OCI-M1 (cell line): ENCODE data around the gene PYURF.

ENCODE experiments used
- DNase-seq: peaks from one replicate; lab custom pipeline; 2025; lab: John Stamatoyannopoulos, UW

Gene PYURF

DNA sequence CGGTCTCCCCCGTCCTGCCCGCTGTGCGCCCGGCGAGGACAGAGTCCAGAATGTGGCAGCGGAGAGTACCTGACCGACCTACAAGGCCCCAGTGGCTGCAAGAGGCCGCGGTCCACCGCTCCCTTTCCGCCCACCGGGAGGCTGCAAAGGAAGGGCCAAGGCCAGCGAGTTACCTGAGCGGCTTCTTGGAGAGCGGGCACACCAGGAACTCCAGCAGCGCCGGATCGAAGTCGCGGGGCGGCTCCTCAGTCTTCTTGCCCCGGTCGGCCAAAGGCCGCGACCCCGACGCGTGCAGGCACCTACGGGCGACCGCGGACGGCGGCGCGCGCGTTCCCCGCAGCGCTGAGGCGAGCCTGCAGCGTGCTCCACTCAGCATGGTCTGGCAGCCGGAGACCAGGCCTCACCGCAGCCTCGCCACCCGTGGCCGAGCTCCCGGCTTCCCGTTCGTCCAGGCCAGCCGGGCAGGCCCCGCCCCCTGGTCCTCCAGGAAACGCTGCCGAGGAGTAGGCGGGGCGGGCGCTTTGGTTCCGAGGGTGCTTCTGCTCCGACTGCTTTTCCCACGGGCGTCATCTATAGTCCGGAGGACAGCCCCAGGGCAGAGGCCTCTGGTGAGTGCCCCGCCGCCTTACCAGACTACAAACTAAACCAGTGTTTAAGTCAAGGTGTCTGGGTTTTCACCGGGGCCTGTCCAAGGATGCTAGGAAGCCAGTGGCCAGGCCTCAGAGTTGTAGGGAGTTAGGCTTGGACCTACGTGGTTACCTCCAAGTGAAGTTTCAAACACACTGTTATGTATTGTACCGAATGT lies at the start of gene PYURF:
PYURF (minus strand) TSS at position 452 of the 805 bp plus-strand sequence; CDS start at position 376, 76 bp downstream.
- DNase-seq: peak; percentile 97

- no peak for DNase-seq
Measured at GRCh38 chr4:88570001-88570400, 46.4 kb upstream of the PYURF start.

DNA sequence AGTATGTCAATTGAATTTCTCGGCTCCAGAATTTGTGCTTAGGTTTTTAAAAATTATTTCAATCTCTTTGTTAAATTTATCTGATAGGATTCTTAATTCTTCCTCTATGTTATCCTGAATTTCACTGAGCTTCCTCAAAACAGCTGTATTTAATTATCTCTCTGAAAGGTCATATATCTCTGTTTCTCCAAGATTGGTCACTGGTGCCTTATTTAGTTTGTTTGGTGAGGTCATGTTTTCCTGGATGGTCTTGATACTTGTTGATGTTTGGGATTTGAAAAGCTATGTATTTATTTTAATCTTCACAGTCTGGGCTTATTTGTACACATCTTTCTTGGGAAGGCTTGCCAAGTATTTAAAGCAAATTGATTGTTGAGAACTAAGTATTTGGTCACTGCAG lies 44.0 kb upstream of the PYURF start:
- DNase-seq: no peak

- DNase-seq: no peak
Measured at GRCh38 chr4:88549815-88550214, 26.2 kb upstream of the PYURF start.

GRCh38 chr4:88539322-88540068 lies 15.9 kb upstream of the PYURF start:
- DNase-seq: peak; percentile 74

DNA sequence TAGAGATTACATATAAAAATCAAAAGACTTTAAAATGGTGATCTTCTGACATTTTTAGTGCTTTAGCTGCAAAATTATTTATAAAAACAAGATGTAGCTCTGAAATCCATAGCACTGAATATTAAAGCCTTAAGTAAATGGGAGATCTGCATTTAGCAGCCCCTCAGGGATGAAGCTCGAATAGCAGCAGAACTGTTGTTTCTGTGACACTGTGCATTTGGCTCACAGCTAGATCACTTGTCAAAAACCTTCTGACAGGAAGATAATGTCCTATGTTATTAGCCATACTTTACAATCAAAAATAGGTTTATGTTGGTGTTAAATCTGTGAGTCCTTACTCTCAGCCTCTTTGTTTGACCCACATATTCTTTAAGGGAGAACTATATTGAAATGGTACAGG lies 14.1 kb upstream of the PYURF start:
- no peak for DNase-seq

GRCh38 chr4:88535090-88535755 lies 11.6 kb upstream of the PYURF start:
- no peak for DNase-seq

DNA sequence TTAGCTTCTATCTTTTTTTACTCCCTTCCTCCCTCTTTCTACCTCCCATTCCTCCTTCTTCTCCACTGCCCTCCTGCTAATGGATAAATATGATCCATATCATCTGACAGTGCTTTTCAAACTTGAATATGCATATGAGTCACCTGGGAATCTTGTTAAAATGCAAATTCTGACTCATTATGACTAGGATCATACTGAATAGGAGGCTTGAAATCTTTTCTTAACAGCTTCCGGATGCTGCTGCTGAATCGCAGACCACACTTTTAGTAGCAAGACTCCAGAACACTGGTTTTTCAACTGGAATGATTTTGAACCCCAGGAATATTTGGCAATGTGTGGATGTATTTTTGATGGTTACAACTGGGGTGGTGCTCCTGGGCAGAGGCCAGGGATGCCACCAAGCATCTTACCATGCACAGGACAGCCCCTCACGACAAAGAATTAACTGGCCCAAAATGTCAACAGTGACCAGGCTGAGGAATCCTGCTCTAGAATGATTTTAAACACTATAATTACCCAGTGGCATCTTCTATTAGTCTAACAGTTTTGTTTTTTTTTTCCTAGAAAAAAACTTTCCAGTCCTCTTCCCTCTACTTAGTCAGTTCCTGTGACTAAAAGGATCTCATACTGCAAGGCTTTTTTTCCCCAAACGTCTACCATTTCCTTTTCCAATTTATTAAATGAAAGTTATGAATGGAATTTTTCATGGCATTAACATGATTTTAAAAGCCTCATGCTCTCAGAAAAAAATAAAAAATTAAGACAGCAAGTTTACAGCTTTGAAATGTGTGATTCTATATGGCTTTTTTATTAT lies 10.6 kb upstream of the PYURF start:
- DNase-seq: no peak

- no peak for DNase-seq
Measured at GRCh38 chr4:88533088-88533790, 9.7 kb upstream of the PYURF start.

- no peak for DNase-seq
Measured at GRCh38 chr4:88531549-88531948, 8.0 kb upstream of the PYURF start.

GRCh38 chr4:88528861-88529260 lies 5.3 kb upstream of the PYURF start:
- DNase-seq: no peak

GRCh38 chr4:88527787-88528186 lies 4.2 kb upstream of the PYURF start:
- no peak for DNase-seq

GRCh38 chr4:88526221-88526815 lies 2.7 kb upstream of the PYURF start:
- DNase-seq: peak; percentile 70

DNA sequence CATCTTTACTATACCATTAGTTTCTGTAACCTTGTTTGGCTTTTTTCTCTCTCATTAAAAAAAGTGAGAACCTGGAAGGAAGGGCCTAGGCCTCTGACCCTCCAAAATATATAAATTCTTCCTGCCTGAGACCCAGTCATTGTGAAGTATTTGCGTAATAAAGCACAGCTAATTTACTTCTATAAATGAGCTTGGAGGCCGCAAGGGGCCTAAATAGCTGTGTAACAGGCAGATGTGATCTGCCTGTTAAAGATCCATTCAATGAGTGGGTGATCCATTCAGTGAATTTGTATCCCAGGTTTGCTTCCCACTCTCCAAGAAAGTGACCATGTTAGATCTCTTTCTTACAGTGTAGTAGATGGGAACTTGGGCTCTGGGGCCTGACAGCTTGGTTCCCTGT lies 595 bp upstream of the PYURF start:
- DNase-seq: peak; percentile 61

DNA sequence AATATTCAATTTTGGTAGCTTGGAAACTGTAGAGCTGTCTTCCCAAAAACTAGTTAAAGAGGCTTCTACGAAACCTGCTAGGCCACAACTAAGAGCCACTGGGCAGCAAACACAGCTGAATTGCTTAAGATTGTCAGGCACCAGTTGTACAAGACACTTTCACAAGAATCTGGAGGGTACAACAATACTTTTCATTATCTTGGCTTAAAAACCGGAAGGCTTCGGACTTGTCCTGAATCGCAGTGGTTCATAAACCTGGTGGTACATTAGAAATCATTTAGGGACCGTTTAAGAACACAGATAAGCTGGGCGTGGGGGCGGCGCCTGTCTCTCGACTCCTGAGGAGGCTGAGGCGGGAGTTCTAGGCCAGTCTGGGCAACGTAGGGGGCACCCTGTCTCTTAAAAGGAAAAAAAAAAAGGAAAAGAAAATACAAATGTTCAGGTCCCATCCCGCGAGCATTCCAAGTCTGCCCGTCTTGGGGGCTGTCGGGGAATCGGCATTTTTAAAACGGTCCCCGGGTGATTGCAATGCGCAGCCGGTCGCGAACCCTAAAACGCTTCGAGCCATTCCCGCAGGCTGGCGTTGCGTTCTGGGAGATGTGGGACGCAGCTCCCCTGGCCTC lies 763 bp downstream of the PYURF start:
- DNase-seq: peak; percentile 85

GRCh38 chr4:88518911-88519310 lies 4.7 kb downstream of the PYURF start:
- no peak for DNase-seq

DNA sequence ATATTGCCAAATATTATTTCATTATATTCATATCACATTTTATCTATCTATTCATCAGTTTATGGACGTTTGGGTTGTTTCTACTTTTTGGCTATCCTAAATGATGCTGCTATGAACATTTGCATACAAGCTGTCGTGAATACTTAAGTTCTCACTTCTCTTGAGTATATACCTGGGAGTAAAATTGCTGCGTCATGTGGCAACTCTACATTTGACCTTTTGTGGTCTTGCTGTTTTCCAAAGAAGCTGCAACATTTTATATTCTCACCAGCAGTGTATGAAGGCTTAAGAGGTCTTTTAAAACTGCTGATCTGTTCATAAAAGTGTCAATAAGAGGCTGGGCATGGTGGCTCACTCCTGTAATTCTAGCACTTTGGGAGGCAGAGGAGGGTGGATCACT lies 5.8 kb downstream of the PYURF start:
- no peak for DNase-seq

DNA sequence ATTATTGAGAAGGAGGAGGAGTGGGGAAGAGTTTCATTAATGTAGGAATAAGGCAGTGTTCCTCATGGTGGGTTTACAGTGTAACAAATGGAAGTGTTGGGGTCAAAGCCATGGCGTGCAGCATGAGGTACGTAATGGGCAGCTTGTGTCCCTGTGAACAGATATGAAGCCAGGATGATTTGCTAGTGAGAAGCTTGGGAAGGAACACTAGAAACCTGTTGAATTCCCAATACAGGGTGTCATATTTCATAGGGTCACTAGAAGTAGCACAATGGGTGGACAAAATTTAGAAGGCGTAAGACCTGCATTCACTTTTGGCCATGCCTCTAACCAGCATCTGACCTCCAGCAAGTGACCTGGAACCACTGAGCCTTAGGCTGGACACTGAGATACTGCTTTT lies 6.8 kb downstream of the PYURF start:
- DNase-seq: no peak

DNA sequence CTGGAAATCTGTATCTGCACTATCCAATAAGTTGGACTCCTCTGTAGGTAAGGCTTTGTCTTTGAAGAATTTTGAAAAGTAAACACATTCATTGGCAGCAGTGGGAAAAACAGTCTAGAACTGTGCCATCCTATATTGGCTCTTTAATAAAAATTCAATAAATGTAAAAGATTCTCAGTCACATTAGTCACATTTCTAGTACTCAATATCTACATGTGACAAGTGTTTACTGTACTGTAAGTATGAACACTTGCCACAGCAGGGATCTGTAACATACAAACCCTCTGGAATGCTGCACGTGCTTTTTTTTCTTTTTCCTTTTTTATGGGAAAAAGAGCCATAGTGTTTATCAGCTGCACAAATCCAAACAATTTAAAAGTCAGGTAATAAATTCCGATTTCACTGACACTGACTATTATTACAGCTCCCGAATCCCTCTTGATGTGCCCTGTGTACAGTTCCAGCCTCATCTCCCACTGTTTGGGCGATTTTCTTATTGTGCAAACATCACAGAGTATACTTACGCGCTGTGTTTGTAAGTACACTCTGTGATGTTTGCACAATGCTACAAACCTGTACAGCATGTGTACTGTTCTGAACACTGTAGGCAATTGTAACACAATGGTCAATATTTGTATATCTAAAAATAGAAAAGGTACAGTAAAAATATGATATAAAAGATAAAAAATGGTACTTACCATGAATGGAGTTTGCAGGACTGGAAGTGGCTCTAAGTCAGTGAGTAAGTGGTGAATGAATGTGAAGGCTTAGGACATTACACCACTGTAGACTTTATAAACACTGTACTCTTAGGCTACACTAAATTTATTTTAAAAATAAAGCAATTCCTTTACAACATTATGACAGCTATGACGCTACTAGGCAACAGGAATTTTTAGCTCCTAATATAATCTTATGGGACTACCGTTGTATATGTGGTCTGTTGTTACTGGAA lies 8.7 kb downstream of the PYURF start:
- DNase-seq: no peak
